Immature natural killer cell (primary cell): ENCODE measurements around the gene ERICH2. TPM values are rescaled to one million over a fixed set of nuclear protein-coding genes. Genes with fewer than 3 reads are reported as not detected.

ENCODE experiments used
- DNase-seq, 3 donors: peaks; one replicate each; pipeline ENCODE4 v3.0.0; 2022; ENCODE audit warnings: mixed read lengths in 1 of 3
- H3K27ac Mint-ChIP-seq, 6 donors: one replicate each; pipeline ENCODE4 v1.8.0; 2020; ENCODE audit warnings: mixed read lengths in 6 of 6, mild to moderate bottlenecking in 5 of 6, inconsistent platforms in 4 of 6, moderate library complexity in 3 of 6
- H3K27me3 Mint-ChIP-seq, 3 donors: one replicate each; pipeline ENCODE4 v1.8.0; 2020 to 2021; ENCODE audit warnings: low read depth in 3 of 3, mild to moderate bottlenecking in 3 of 3, mixed read lengths in 3 of 3, moderate library complexity in 3 of 3, inconsistent platforms in 1 of 3
- H3K36me3 Mint-ChIP-seq, 3 donors: one replicate each; pipeline ENCODE4 v1.8.0; 2020; ENCODE audit warnings: mixed read lengths in 3 of 3, inconsistent platforms in 2 of 3, mild to moderate bottlenecking in 2 of 3
- H3K4me1 Mint-ChIP-seq, 2 donors: one replicate each; pipeline ENCODE4 v1.8.0; 2020; ENCODE audit warnings: inconsistent platforms in 2 of 2, mild to moderate bottlenecking in 2 of 2, mixed read lengths in 2 of 2, moderate library complexity in 1 of 2
- H3K4me3 Mint-ChIP-seq, 5 donors: one replicate each; pipeline ENCODE4 v1.8.0; 2020; ENCODE audit warnings: mild to moderate bottlenecking in 5 of 5, mixed read lengths in 5 of 5, inconsistent platforms in 3 of 5, moderate library complexity in 3 of 5
- H3K9me3 Mint-ChIP-seq, 6 donors: one replicate each; pipeline ENCODE4 v1.8.0; 2020; ENCODE audit warnings: mild to moderate bottlenecking in 6 of 6, mixed read lengths in 6 of 6, inconsistent platforms in 4 of 6, moderate library complexity in 3 of 6
- polyA plus RNA-seq, 3 donors: library from polyadenylated mRNA; unstranded; fragments of 300-500 nt; fragmentation: Illumina TruSeq; gene quantifications; one replicate each; pipeline ENCODE4 v1.2.3, GENCODE V29; 2021

The ERICH2 gene
- polyA plus RNA-seq, 3 donors from 2014 or later, result not detected

- H3K36me3 Mint-ChIP-seq, result no peaks in the 10 kb centered on the region
- DNase-seq, result no peak
- no peak overlapping the region for H3K27ac Mint-ChIP-seq
- peaks cover 17 to 27% of the 10 kb centered on the region in 2 donors for H3K4me1 Mint-ChIP-seq
- H3K4me3 Mint-ChIP-seq, result no peak overlapping the region
- no peaks in the 10 kb centered on the region for H3K27me3 Mint-ChIP-seq
- no peaks in the 10 kb centered on the region for H3K9me3 Mint-ChIP-seq
Measured at GRCh38 chr2:170846314-170846713, 76.1 kb downstream of the ERICH2 start.

GRCh38 chr2:170847716-170848115 lies 77.5 kb downstream of the ERICH2 start:
- Mint-ChIP-seq H3K4me1 (peaks cover 16 to 24% of the 10 kb centered on the region in 2 donors), H3K27ac (no peak overlapping the region), H3K27me3 (no peaks in the 10 kb centered on the region), H3K4me3 (no peak overlapping the region), H3K36me3 (no peaks in the 10 kb centered on the region), H3K9me3 (no peaks in the 10 kb centered on the region)
- DNase-seq, result no peak

Other genes starting within 250 kb of the ERICH2 start
- gene SP5, start 55.0 kb upstream of the ERICH2 start, polyA plus RNA-seq, result not detected
- not detected for gene GAD1, start 46.5 kb downstream of the ERICH2 start, polyA plus RNA-seq
- 100 to 1,000 TPM in 1 of 3 donors, 10 to 100 TPM in 2; 64.9 to 101 (median 98.1) TPM for gene GORASP2, start 158.9 kb downstream of the ERICH2 start, polyA plus RNA-seq